Vagina (tissue), 2 donors: ENCODE data around the gene COLEC12.

Experiments
- CTCF ChIP-seq, 3 experiments: fragments of 450-650 bp in 2 of 3; fragments of 200-600 bp in 1 of 3; sonication (generic) in 1 of 3; IDR thresholded peaks; one replicate each; pipeline ENCODE4 v1.5.1; 2017 to 2019; ENCODE audit warnings: antibody characterized with exemption in 3 of 3, mild to moderate bottlenecking in 2 of 3, moderate library complexity in 2 of 3
- POLR2A ChIP-seq, 2 donors: fragments of 450-650 bp; IDR thresholded peaks; one replicate each; pipeline ENCODE4 v1.6.1; 2017; ENCODE audit warnings: antibody characterized with exemption in 2 of 2, mild to moderate bottlenecking in 2 of 2, moderate library complexity in 2 of 2
- POLR2AphosphoS5 ChIP-seq, 2 donors: sonication (generic); formaldehyde crosslinking; IDR thresholded peaks; one replicate each; pipeline ENCODE4 v1.9.0; 2017; ENCODE audit warnings: antibody characterized with exemption in 2 of 2, mild to moderate bottlenecking in 2 of 2, low read depth in 1 of 2; ENCODE audit not compliant: insufficient read depth in 1 of 2

- no peak for TF ChIP-seq POLR2A (IDR thresholded peaks at IDR 0.05)
- TF ChIP-seq CTCF (IDR thresholded peaks at IDR 0.05), result no peak
- TF ChIP-seq POLR2AphosphoS5 (IDR thresholded peaks at IDR 0.05; ENCODE audit: insufficient read depth in 1 of 2, low read depth in 1 of 2), result no peak
These were observed 32.1 kb upstream of the COLEC12 start for GRCh38 chr18:532632-533031.
